MM.1S (cell line): ENCODE data around the gene KRTAP1-1.
"Not testable (repeated sequence)": the region's sequence is repeated elsewhere in the genome, so short reads cannot be mapped to it uniquely, and the experiment has no call there.

Experiments
- DNase-seq: peaks from one replicate; pipeline ENCODE4 v3.0.0-alpha.2; 2015
- H2AFZ ChIP-seq: fragments of 300-600 bp; sonication (generic); 2 replicates; pipeline ENCODE4 v1.6.0; 2016; ENCODE audit warnings: antibody characterized with exemption, low read length
- H3F3A ChIP-seq: fragments of 300-600 bp; sonication (generic); 2 replicates; pipeline ENCODE4 v1.6.1; 2016; ENCODE audit warnings: mild to moderate bottlenecking, antibody characterized with exemption, low read length, moderate library complexity, mixed read lengths; ENCODE audit not compliant: insufficient read depth
- H3K27ac ChIP-seq: fragments of 300-600 bp; sonication (generic); 2 replicates; pipeline ENCODE4 v1.5.1; 2016; ENCODE audit warnings: mild to moderate bottlenecking, low read length
- H3K27me3 ChIP-seq: fragments of 300-600 bp; sonication (generic); replicated peaks from 2 replicates; pipeline ENCODE4 v1.6.0; 2016; ENCODE audit warnings: low read length; ENCODE audit not compliant: insufficient read depth
- H3K36me3 ChIP-seq: fragments of 300-600 bp; sonication (generic); replicated peaks from 2 replicates; pipeline ENCODE4 v1.6.1; 2016; ENCODE audit warnings: mild to moderate bottlenecking, low read length, mixed read lengths; ENCODE audit not compliant: insufficient read depth
- H3K4me1 ChIP-seq: fragments of 300-600 bp; sonication (generic); 2 replicates; pipeline ENCODE4 v1.6.1; 2016; ENCODE audit warnings: low read length, mixed read lengths
- H3K4me2 ChIP-seq: fragments of 300-600 bp; sonication (generic); 2 replicates; pipeline ENCODE4 v1.6.0; 2016; ENCODE audit warnings: low read depth, low read length
- H3K4me3 ChIP-seq: fragments of 300-600 bp; sonication (generic); 2 replicates; pipeline ENCODE4 v1.5.1; 2016; ENCODE audit warnings: low read length, mixed read lengths
- H3K79me2 ChIP-seq: fragments of 300-600 bp; sonication (generic); 2 replicates; pipeline ENCODE4 v1.6.1; 2016; ENCODE audit warnings: mixed run types, low read length, mixed read lengths
- H3K9ac ChIP-seq: fragments of 300-600 bp; sonication (generic); 2 replicates; pipeline ENCODE4 v1.6.1; 2016; ENCODE audit warnings: low read length, mixed read lengths
- H3K9me2 ChIP-seq: fragments of 300-600 bp; sonication (generic); replicated peaks from 2 replicates; pipeline ENCODE4 v1.6.1; 2016; ENCODE audit warnings: mild to moderate bottlenecking, low read length, mixed read lengths; ENCODE audit not compliant: insufficient read depth
- H3K9me3 ChIP-seq: fragments of 300-600 bp; sonication (generic); replicated peaks from 2 replicates; pipeline ENCODE4 v1.6.1; 2016; ENCODE audit warnings: mild to moderate bottlenecking, low read length, mixed read lengths; ENCODE audit not compliant: insufficient read depth
- H4K20me1 ChIP-seq: fragments of 300-600 bp; sonication (generic); 2 replicates; pipeline ENCODE4 v1.6.1; 2016; ENCODE audit warnings: mild to moderate bottlenecking, low read length, moderate library complexity, mixed read lengths; ENCODE audit not compliant: insufficient read depth
- EZH2 ChIP-seq: fragments of 300-600 bp; sonication (generic); optimal IDR thresholded peaks from 2 replicates; pipeline ENCODE3; 2017; ENCODE audit warnings: low read depth, mild to moderate bottlenecking, antibody characterized with exemption, low read length, mixed read lengths
- EZH2phosphoT487 ChIP-seq: fragments of 300-600 bp; sonication (generic); IDR thresholded peaks from 2 replicates; pipeline ENCODE4 v1.6.1; 2018; ENCODE audit warnings: antibody characterized with exemption, low read length
- TF ChIP-seq, protein P1 (sequence below): fragments of 300-600 bp; sonication (generic); IDR thresholded peaks from 2 replicates; pipeline ENCODE4 v1.5.1; 2016; ENCODE audit warnings: antibody characterized with exemption, low read length, mixed read lengths

Gene KRTAP1-1

DNA sequence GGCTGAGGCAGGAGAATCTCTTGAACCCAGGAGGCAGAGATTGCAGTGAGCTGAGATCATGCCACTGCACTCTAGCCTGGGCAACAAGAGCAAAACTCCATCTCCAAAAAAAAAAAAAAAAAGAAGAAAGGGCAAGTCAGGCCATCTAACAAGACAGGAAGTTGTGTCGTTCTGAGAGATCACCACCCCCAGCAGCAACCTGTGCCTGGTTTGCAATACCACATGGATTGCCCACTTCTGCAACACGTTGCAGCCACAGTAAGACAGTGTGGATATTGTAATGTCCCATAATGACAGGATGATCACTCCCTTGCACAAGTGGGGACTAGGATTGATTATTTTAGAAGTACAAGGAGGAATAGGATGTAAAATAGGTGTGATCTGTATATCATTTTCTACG, 27.8 kb upstream of the KRTAP1-1 start:
- no peak overlapping the region for H3K27ac ChIP-seq
- no peak overlapping the region for H3K4me2 ChIP-seq
- H3K27me3 ChIP-seq, result no peaks in the 10 kb centered on the region
- no peaks in the 10 kb centered on the region for H3K4me1 ChIP-seq
- no peak overlapping the region for H2AFZ ChIP-seq
- no peaks in the 10 kb centered on the region for H3K36me3 ChIP-seq
- no peaks in the 10 kb centered on the region for H3K9me3 ChIP-seq
- TF ChIP-seq, protein P1, sequence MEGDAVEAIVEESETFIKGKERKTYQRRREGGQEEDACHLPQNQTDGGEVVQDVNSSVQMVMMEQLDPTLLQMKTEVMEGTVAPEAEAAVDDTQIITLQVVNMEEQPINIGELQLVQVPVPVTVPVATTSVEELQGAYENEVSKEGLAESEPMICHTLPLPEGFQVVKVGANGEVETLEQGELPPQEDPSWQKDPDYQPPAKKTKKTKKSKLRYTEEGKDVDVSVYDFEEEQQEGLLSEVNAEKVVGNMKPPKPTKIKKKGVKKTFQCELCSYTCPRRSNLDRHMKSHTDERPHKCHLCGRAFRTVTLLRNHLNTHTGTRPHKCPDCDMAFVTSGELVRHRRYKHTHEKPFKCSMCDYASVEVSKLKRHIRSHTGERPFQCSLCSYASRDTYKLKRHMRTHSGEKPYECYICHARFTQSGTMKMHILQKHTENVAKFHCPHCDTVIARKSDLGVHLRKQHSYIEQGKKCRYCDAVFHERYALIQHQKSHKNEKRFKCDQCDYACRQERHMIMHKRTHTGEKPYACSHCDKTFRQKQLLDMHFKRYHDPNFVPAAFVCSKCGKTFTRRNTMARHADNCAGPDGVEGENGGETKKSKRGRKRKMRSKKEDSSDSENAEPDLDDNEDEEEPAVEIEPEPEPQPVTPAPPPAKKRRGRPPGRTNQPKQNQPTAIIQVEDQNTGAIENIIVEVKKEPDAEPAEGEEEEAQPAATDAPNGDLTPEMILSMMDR, result no peak
- no peak for TF ChIP-seq EZH2
- no peak for TF ChIP-seq EZH2phosphoT487
- no peak overlapping the region for H3K9ac ChIP-seq
- H3K79me2 ChIP-seq, result no peaks in the 10 kb centered on the region
- no peaks in the 10 kb centered on the region for H3K9me2 ChIP-seq
- H3F3A ChIP-seq, result no peaks in the 10 kb centered on the region
- H4K20me1 ChIP-seq, result no peaks in the 10 kb centered on the region
- no peak overlapping the region for H3K4me3 ChIP-seq
- DNase-seq, result no peak

DNA sequence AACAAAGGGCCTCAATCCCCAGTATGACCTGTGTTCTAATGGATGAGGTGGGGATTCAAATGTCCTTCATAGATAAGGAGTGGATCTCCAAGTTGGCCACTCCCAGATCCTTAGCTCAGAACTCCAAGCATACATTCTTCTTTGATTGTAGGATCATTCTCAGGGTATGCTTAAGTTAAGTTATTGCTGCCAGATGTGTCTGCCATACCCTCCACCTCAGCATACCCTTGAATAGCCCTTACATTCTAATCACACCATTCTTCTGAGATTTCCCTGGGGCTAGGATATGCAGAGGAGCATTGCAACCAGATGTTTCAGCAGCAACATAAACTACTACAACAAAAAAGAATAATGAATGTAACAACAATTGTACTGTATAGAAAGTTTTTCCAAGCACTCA, 26.0 kb upstream of the KRTAP1-1 start:
- Histone ChIP-seq H3K4me3 (no peak overlapping the region), H3K9me3 (no peaks in the 10 kb centered on the region), H3K4me1 (no peaks in the 10 kb centered on the region), H3K36me3 (no peaks in the 10 kb centered on the region), H3K27me3 (no peaks in the 10 kb centered on the region), H3K4me2 (no peak overlapping the region), H3F3A (no peaks in the 10 kb centered on the region), H3K79me2 (no peaks in the 10 kb centered on the region), H3K9ac (no peak overlapping the region), H3K27ac (no peak overlapping the region), H3K9me2 (no peaks in the 10 kb centered on the region), H2AFZ (no peak overlapping the region), H4K20me1 (no peaks in the 10 kb centered on the region)
- no peak for DNase-seq
- TF ChIP-seq EZH2, result no peak
- TF ChIP-seq EZH2phosphoT487, result no peak
- TF ChIP-seq, protein P1, result no peak

DNA sequence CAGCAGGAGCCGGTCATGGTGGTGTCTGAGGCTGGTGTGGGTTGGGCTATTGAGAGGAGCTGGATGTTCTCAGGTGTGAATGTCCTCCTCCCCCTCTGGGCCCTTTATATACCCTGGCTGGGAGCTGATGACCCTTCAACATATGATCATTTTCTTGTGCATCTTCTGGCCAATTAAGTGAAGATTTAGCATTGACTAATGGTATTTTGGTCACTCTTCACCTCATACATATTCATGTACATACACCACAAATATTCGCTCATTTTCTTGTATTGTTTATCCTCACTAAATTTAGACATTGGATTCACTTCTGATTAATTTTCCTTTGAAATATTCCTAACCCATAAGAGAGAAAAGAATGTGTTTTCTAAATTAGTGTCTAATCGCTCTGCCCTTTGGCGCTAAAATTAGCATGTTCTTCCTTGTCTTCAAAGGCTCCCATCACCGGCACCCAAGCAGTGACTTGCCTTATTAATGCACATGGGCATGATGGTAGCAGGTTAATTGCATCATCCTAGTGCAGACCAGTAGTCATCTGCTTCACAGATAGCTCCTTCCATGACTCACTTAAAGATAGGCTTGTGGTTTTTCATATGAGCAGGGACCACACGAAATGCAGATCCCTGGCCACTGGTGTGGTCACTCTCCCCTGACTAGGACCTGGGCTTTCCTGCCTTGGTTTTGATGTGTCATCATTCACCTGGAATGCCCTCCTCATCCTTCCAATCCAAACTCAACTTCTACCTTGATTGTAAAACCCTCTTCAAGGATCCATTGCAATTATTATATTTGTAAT, 24.8 kb upstream of the KRTAP1-1 start, which contains the start of gene KRTAP2-4:
Gene KRTAP2-4, minus strand, starts transcription at position 51 of the 796 bp plus-strand sequence. Its CDS starts 34 bp downstream, at position 17.
- no peak for DNase-seq
- H3F3A ChIP-seq, result no peaks in the 10 kb centered on the region
- no peaks in the 10 kb centered on the region for H3K36me3 ChIP-seq
- H3K9me2 ChIP-seq, result no peaks in the 10 kb centered on the region
- H3K4me2 ChIP-seq, result no peak within 1 kb of the TSS
- TF ChIP-seq EZH2phosphoT487 (no peak), EZH2 (no peak)
- TF ChIP-seq, protein P1, result no peak
- H3K9me3 ChIP-seq, result no peaks in the 10 kb centered on the region
- no peaks in the 10 kb centered on the region for H4K20me1 ChIP-seq
- no peak within 1 kb of the TSS for H3K4me3 ChIP-seq
- H3K27me3 ChIP-seq, result no peaks in the 10 kb centered on the region
- no peaks in the 10 kb centered on the region for H3K4me1 ChIP-seq
- H3K9ac ChIP-seq, result no peak within 1 kb of the TSS
- no peaks in the 10 kb centered on the region for H3K79me2 ChIP-seq
- H3K27ac ChIP-seq, result no peak within 1 kb of the TSS
- no peak within 1 kb of the TSS for H2AFZ ChIP-seq

DNA sequence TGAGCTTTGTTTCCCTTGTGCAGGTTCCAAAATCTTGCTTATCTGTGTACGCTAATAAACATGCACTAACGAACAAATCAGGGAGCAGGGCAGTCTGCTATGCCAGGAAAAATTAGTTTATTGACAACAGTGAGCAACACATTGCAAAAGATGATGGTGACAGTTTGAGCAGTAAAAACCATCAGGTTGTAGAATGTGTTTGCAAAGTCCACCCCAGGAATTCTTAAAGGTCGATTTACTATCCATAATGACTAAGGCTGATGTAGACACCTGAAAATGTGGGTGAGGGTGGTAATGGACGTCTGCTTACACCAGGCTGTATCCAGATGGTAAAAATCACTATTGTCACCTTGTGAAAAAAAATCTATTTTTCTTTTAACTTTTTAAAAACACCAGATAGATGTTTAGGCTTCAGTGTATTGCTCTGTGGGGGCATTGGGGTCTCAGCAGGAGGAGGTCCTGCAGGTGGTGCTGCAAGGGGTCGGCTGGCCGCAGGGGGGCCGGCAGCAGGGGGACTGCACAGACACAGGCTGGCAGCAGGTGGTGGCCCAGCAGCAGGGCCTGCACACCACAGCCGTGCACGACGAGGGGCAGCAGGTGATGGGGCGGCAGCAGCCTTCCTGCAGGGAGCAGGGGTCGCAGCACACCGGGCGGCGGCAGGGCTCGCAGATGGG, 23.9 kb upstream of the KRTAP1-1 start:
- not testable (repeated sequence) for H3K4me1 ChIP-seq, H4K20me1 ChIP-seq, H3K9me2 ChIP-seq, H3K9ac ChIP-seq, H3F3A ChIP-seq, H3K79me2 ChIP-seq, H3K36me3 ChIP-seq, DNase-seq, H3K27ac ChIP-seq, H3K4me3 ChIP-seq, H2AFZ ChIP-seq, H3K9me3 ChIP-seq, H3K27me3 ChIP-seq, H3K4me2 ChIP-seq
